UCSD-AML1 (cell line): ENCODE measurements around the gene ZNF496.
"Not testable (repeated sequence)": the region's sequence is repeated elsewhere in the genome, so short reads cannot be mapped to it uniquely, and the experiment has no call there.

Source experiments
- DNase-seq: peaks from one replicate; lab custom pipeline; 2025; ENCODE audit not compliant: unreplicated experiment; lab: John Stamatoyannopoulos, UW

The ZNF496 gene

DNA sequence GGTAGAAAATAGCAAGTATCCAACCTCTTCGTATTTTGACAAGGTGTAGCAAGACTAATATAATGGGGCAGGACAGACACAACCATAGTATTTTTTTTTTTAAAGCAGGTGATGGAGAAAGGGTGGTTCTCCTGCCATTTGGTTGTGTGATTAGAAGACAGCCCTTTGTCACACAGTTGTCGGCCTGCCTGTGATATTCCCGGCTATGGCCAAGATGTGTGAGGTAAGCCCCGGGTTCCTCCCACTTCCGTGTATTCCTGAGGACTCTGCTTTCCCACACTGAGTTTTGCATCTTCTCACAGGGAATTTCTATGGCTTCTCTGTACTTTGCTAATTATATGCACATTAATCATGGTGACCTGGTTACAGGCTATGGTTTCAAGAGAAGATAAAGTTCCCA is 35.9 kb downstream of the ZNF496 start:
- no peak for DNase-seq

DNA sequence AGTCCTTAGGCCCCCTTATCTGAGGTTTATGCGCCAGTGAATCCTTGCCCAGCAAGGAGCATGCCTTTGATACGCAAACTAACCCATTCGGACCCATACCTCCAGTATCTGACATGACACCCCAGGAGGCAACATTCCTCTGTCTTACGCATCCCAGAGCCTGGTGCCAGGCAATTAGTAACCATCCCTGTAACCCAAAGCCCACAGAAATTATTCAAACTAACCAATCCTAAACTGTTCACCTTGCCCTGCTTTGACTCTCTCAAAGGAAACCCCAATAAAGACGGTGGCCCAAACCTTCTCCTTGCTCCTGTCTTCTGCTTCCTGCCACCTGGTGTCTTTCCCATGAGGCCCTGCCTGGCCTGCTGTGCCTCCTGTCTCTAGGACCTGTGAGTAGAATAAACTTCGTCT is 36.4 kb downstream of the ZNF496 start:
- DNase-seq, result no peak

DNA sequence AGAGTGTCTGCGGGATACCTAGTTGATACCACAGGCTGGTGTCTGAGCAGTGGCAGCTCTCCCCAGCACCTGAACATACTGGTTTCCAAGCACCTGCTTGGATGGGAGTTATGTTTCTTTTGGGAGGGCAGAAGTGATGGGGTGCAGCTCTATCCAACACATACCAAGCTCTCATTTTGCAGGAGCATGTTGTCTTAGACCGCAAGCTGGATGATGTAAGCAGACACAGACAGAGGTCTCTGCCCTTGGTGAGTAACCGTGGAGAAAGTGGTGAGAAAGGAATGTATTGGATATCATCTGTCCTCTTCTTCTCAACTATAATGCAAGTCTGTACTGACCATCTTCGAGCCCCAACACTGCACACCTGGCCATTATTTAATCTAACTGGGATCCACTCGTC is 37.4 kb downstream of the ZNF496 start:
- DNase-seq, result no peak

DNA sequence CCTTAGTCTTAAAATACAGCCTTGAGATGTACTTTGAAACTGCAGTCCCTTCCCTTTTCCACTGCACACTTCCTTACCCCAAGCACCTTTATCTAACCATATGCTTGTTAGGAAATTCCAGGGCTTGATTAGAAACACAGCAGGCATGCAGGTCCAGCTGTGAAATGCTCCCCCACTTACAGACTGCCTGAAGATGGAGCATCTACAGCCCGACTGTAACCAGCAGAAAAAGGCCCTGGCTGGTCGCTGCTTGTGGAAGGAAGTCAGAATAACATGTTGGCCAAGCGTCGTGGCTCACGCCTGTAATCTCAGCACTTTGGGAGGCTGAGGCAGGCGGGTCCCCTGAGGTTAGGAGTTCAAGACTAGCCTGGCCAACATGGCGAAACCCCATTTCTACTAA is 38.6 kb downstream of the ZNF496 start:
- DNase-seq, result no peak

DNA sequence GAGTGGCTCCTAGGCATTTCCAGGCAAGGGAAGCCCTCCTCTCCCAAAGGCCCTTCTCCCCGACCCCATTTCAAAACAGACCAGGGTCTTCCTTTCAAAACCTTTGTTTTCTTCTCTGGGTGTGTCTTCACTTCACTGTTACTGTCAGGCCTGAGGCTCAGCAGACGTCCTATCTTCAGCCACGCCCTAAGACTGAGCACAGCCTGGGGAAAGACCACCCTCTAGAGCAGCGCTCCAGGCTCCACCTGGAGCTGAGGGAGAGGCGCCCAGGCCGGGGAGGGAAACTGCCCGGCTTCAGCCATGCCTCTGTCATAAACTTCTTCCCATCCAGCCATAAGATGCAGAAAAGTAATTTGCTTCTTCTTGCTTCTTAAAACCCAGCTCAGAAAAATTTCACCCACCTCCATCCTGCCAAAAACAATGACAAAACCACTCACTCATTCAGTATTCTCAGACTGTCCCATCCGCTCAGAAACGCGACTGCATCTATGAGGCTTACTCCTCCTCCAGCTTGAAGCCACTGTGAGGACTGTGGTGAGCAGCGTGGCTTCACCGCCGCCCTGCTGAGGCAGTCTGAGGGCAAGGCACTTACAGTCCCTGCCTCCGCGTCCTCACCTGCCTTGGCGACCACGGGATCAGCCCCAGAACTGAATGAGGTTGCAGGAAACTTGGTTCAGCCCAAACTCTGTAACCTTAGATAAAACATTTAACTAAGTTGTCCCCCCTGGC is 39.7 kb downstream of the ZNF496 start:
- DNase-seq, result no peak

DNA sequence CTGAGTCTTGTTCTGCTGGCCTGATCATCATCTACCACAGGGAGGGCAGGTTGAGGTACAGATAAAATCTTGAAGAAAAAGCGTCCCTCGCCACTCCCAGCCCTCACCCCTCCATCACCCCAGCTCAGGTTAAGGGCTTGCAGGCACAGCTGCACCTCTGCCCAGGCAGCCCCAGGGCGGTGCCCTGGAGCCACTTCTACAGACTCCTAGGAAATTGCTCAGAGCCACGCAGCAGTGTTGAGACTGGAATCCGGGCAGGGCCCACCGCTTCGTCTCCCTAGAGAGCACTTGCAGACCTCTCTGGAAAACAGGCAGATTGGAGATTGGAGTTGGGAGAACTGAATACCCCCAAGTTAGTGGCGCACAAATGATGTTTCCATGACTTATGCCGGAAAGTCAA is 40.5 kb downstream of the ZNF496 start:
- DNase-seq, result no peak

DNA sequence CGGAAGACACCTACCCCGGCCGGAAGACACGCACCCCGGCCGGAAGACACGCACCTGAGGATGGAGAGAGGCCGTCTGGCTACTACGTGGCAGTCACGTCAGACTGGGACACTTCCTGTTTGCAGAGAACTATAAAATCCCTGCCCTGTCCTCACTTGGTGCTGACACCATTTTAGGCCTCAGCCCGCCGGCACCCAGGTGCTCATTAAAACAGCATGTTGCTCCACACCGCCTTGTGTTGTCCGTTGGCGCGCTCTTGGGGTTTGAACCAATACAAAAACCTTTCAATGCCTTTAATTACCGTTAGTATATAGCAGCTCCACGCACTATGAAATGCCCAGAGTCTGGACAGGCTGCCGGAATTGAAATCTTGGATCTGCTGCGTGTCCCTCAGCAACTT is 41.1 kb downstream of the ZNF496 start:
- no peak for DNase-seq

DNA sequence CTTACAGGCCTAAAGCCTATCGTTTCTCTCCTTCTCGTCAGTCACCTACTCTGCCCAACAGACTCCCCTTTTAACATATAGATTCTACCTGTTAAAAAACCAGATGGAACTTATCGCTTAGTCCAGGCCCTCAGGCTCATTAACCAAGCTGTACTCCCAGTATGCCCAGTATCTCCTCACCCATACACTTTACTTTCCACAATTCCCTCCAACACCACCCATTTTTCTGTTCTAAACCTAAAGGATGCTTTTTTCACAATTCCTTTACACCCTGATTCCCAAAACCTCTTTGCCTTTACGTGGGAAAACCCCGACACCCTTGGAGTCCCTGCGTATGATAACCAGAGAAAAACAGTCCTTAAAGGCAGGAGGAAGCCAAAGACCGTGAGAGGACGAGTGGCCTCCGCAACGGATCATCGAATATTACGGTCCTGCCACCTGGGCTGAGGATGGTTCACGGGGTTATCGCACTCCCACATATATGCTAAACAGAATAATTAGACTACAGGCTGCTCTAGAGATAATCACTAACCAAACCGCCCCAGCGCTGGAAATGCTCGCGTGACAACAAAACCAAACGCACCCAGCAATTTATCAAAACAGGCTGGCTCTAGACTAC is 42.3 kb downstream of the ZNF496 start:
- DNase-seq, result not testable (repeated sequence)

DNA sequence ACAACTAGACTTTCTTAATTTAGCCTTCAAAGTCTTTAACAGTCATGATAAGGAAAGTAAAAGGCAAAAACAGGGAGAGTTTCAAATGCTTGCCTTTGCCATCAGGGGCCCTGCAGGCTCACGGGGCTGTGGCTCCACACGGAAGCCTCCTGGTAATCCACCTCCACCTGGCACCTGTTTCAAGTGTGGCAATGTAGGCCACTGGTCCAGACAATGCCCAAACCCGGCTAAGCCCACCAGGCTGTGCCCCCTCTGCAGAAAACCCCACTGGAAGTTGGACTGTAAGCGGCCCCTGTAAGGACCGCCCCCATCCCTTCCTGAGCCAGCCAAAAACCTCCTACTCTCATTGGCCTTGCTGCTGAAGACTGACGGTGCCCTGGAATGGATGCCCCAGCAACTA is 43.3 kb downstream of the ZNF496 start:
- no peak for DNase-seq

DNA sequence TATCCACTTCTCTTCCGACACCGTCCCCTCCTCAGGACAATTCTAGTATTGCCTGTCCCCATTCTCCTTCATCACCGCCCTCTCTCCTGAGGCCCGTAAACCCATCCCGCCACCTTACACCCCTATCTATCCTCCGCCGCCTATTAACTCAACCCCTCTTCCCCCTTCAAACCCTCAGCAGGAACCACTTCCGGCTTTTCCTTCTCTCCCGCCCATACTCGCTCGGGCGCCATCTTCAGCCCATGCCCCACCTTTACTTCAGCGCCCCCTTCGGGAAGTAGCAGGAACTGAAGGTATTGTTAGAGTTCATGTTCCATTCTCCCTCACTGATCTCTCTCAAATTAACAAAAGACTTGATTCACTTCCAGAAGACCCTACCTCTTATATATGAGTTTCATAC is 44.2 kb downstream of the ZNF496 start:
- DNase-seq, result no peak

DNA sequence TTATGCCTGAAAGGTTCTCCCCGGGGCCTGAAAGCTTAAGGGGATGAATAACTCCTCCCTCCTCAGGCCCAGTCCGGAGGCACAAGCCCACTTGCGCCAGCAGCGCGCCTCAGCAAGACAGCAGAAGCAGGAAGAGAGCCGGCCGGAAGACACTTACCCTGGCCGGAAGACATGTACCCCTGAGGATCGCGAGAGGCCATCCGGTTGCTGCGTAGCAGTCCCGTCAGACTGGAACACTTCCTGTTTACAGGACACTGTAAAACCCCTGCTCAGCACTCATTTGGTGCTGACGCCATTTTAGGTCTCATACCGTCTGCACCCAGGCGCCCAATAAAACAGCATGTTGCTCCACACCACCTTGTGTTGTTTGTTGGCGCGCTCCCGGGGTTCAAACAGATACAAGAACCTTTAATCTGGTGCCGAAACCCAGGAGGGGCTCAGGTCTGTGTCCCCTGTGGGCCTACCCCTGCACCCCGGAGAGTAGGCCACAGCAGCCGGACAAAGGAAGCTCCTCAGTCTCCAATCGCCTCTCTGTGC is 45.5 kb downstream of the ZNF496 start:
- DNase-seq, result no peak

DNA sequence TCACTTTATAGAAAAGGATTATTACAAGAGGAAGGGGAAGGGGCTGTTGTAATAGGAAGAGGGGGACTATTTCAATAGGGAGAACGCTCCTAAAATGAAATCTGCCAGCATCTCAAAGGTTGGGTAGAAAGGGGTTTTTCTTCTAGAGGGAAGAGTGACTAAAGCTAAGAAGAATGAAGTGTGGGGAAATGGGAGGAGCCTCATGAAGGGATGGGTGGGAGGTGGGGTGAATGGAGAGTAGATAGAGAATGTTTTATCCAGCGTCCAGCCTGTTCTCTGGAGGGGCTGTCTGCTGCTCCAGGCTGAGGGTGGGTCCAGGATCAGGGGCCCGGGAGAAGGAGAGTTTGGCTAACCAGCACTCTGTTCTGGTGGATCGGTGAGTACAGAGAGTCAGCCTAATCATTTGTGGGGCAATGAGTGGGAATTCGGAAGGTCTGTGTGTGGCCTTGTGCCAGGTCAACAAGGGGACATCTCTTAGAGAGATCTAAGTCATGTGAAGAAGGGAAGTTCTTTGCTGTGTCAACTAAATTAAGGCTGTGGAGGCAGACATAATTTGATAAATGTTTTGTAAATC is 50.6 kb downstream of the ZNF496 start:
- no peak for DNase-seq

DNA sequence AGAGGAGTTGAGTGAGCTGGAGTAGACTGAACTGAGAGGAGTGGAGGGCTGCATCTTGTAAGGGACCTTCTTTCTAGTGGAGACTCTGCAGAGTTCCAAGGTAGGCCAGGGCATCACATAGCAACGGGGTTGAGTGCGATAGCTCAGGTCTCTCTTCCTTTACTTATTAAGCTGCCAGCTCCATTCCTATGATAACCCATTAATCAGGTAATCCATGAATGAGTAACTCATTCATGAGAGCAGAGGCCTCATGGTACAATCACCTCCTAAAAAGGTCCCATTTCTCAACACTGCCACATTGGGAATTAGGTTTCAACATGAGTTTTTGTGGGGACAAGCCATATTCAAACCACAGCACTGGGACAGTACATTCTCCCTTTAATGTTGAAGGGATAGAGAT is 54.5 kb downstream of the ZNF496 start:
- DNase-seq, result no peak

DNA sequence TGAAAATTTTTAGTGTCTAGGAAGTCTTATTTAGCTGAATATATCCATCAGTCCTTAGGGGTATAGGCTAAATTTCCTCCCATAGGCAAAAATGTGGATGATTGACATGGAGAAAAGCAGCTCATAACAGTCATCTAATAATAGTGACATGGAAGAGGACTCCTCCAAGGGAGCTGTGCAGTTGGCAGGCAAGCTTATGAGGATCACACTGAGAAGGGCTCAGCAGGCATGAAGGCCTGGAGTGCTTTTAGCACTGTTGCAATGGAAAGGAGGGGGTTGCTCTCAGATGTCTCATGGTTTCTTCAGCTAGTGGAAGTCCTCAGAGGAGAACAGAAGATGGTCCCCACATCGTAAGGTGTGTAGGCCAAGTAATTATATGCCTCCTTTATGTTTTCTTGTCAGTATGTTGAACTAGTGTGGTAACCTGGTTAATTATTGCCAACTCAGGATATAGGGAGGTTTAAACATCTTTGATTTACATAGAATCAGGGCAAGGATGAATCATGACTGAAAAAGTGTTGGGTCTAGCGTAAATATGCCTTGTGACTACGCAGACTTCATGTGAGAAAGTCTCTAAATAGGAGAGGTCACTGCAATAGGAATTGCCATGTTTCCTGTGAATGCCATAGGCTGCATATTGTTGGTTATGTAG is 56.9 kb downstream of the ZNF496 start:
- no peak for DNase-seq

DNA sequence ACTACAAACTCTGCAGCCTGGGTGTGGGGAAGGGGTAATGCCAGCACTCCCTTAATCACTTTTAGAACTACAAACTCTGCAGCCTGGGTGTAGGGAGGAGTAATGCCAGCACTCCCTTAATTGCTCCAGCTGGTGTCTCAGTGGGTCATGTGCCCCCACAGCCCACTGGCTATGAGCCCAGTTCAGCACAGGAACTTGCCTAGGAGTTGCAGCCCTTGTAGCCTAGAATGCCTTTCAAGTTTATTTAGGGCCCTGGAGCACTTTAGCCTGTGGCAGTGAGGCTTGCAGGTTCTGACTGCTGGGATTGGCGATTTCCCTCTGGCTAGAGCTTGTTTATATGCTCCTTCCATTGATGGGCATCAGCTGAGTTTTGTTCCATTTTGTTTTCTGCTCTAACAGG is 58.7 kb downstream of the ZNF496 start:
- DNase-seq, result no peak

DNA sequence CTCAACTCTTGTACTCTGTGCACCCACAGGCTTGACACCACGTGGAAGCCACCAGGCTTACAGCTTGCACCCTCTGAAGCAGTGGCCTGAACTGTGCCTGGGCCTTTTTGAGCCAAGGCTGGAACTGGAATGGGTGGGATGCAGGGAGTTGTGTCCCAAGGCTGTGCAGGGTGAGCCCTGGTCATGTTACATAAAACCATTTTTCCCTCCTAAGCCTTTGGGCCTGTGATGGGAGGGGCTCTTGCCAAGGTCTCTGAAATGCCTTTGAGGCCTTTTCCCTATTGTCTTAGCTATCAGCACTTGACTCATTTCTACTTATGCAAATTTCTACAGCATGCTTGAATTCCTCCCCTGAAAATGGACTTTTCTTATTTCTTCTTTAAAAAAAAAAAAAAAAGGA is 61.7 kb downstream of the ZNF496 start:
- no peak for DNase-seq

DNA sequence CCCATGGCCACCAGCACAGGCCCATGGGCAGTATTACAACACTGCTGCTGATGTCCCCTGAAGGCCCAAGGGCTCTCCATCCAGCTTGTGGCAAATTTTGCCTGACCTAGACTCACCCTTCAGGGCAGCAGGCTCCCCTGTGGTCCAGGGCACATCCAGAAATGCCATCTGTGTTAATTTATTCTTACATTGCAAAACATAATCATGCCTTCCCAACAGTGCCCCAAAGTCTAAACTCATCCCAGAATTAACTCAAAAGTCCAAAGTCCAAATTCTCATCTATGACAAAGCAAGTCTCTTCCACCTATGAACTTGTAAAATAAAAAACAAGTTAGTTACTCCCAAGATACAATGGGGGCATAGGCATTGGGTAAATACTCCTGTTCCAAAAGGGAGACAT is 62.5 kb downstream of the ZNF496 start:
- no peak for DNase-seq

DNA sequence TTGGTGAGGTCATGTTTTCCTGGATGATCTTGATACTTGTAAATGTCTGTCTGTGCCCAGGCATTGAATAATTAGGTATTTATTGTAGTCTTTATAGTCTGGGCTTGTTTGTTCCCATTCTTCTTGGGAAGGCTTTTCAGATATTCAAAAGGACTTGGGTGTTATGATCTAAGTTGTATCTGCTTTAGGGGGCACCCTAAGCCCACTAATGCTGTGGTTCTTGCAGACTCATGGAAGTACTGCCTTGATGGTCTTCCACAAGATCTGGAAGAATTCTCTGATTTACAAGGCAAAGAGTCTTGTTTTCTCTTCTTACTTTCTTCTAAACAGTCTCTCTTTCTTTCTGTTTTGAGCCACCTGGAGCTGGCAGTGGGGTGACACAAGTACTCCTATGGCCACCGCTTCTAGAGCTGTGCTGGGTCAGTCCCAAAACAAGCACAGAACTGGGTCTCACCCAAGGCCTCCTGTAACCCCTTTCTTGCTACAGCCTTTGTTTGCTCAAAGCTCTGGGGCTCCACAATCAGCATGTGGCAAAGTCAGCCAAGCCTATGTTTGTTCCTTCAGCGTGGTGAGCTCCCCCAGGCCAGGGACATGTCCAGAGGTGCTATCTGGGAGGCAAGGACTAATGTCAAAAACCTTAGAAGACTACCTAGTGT is 63.1 kb downstream of the ZNF496 start:
- no peak for DNase-seq

DNA sequence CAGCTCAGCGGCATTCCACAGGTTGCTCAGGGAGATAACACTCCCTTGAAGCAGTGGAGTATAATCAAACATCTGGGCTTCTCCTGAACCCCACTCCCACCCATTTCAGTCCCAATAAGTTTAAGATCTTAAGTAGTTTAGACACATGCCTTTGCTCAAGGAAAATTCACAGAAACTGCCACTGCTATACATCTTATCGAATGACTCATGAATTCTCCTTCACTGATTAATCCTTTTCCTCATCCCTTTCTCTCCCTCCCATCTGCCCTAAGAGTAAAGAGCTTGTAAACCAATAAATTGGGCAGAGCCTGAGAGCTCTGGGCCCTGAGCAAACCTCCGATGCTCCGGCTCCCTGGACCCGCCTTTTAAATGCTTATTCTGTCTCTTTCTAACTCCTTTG is 65.6 kb downstream of the ZNF496 start:
- DNase-seq, result no peak

DNA sequence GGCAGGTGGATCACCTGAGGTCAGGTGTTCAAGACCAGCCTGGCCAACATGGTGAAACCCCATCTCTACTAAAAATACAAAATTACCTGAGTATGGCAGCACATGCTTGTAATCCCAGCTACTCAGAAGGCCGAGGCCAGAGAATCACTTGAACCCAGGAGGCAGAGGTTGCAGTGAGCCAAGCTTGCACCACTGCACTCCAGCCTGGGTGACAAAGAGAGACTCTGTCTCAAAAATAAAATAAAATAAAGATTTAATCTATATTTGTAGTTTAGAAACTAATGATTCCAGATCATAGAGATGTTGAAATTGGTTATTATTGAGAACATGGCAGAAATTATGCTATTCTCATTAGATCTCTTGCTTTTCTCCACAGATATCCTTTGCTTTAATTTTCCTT is 75.9 kb downstream of the ZNF496 start, which contains the start of gene VN1R5:
VN1R5 (plus strand) TSS at position 301 of the 400 bp plus-strand sequence.
- not testable (repeated sequence) for DNase-seq

DNA sequence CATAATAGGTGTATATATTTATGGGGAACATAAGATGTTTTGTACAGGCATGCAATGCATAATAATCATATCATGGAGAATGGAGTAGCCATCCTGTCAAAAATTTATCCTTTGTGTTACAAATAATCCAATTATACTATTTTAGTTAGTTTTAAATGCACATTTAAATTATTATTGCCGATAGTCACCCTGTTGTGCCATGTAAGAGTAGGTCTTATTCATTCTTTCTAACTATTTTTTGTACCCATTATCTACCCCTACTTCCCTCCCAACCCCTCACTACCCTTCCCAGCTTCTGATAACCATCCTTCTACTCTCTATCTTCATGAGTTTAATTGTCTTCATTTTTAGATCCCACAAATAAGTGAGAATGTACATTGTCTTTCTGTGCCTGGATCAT is 84.1 kb downstream of the ZNF496 start:
- no peak for DNase-seq
